WI38 (cell line): ENCODE results near the gene DGKZ.
A peak's percentile ranks its signal among the peaks of the same experiment; 100 is the strongest.

ENCODE experiments used
- H3K4me3 ChIP-seq: 2 replicates; pipeline ENCODE4 v1.5.1; 2011; ENCODE audit warnings: low read depth, mild to moderate bottlenecking, control low read depth, low read length
- CTCF ChIP-seq: IDR thresholded peaks from 2 replicates; pipeline ENCODE4 v1.5.1; 2012; ENCODE audit warnings: low read depth, mild to moderate bottlenecking, control low read depth, low read length

The DGKZ gene

GRCh38 chr11:46347637-46348311 is 511 bp downstream of the DGKZ start:
- no peak for TF ChIP-seq CTCF
- peak overlapping the region; percentile 87 for H3K4me3 ChIP-seq

GRCh38 chr11:46348566-46349401 is 1.5 kb downstream of the DGKZ start:
- no peak for TF ChIP-seq CTCF
- H3K4me3 ChIP-seq = peak overlapping the region; percentile 87

GRCh38 chr11:46350695-46351094 is 3.4 kb downstream of the DGKZ start:
- H3K4me3 ChIP-seq = no peak overlapping the region
- TF ChIP-seq CTCF = no peak

GRCh38 chr11:46351148-46351547 is 3.9 kb downstream of the DGKZ start:
- no peak for TF ChIP-seq CTCF
- H3K4me3 ChIP-seq = no peak overlapping the region

- H3K4me3 ChIP-seq = no peak overlapping the region
- TF ChIP-seq CTCF = no peak
Measured at GRCh38 chr11:46351606-46352005, 4.3 kb downstream of the DGKZ start.

- peak; percentile 88 for TF ChIP-seq CTCF
- H3K4me3 ChIP-seq = no peak overlapping the region
Measured at GRCh38 chr11:46352063-46352841, 5.0 kb downstream of the DGKZ start.
